Peyer's patch (tissue), 4 donors: ENCODE data around the gene KCNJ6.

Experiments
- POLR2A ChIP-seq, 2 donors: fragments of 450-650 bp; IDR thresholded peaks; one replicate each; pipeline ENCODE4 v1.5.1; 2017; ENCODE audit warnings: antibody characterized with exemption in 2 of 2, mild to moderate bottlenecking in 2 of 2, moderate library complexity in 2 of 2
- TF ChIP-seq, protein P1 (sequence below), 6 experiments: fragments of 450-650 bp in 4 of 6; fragments of 200-600 bp in 2 of 6; sonication (generic) in 1 of 6; IDR thresholded peaks; one replicate each; pipeline ENCODE4 v1.5.1; 2017 to 2019; ENCODE audit warnings: antibody characterized with exemption in 6 of 6, mild to moderate bottlenecking in 3 of 6, moderate library complexity in 1 of 6

DNA sequence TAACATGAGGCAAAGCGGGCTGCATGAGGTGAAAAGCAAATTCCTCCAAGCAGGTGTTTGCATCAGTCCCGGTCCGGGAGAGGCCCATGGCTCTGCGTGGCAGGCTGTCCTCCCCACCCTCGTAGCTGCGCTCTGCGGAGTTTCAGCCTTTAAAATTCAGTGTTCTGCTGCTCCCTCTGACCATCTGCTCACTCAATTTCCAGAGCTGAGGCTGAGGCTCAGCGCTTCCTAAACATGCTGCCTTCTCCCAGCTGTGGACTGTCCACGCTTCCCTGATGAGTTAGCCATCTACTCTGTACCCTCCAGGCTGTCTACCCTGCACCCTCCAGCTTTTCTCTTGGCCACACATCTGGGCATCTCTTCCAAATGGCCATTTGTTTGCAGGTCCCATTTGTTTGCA is 87.7 kb downstream of the KCNJ6 start:
- TF ChIP-seq, protein P1, sequence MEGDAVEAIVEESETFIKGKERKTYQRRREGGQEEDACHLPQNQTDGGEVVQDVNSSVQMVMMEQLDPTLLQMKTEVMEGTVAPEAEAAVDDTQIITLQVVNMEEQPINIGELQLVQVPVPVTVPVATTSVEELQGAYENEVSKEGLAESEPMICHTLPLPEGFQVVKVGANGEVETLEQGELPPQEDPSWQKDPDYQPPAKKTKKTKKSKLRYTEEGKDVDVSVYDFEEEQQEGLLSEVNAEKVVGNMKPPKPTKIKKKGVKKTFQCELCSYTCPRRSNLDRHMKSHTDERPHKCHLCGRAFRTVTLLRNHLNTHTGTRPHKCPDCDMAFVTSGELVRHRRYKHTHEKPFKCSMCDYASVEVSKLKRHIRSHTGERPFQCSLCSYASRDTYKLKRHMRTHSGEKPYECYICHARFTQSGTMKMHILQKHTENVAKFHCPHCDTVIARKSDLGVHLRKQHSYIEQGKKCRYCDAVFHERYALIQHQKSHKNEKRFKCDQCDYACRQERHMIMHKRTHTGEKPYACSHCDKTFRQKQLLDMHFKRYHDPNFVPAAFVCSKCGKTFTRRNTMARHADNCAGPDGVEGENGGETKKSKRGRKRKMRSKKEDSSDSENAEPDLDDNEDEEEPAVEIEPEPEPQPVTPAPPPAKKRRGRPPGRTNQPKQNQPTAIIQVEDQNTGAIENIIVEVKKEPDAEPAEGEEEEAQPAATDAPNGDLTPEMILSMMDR (IDR thresholded peaks at IDR 0.05), result no peak
- TF ChIP-seq POLR2A (IDR thresholded peaks at IDR 0.05), result no peak
